GM21447 (cell line): ENCODE measurements around the gene FUOM.
A peak's percentile ranks its signal among the peaks of the same experiment; 100 is the strongest.
"Not testable (repeated sequence)": the region's sequence is repeated elsewhere in the genome, so short reads cannot be mapped to it uniquely, and the experiment has no call there.

Experiments
- ATAC-seq: cut with Tn5 transposase; IDR thresholded peaks from one replicate; pipeline ENCODE4 v1.9.1; 2021; ENCODE audit not compliant: unreplicated experiment

FUOM gene

GRCh38 chr10:133388973-133389818 is 31.4 kb upstream of the FUOM start:
- ATAC-seq: peak; percentile 81

DNA sequence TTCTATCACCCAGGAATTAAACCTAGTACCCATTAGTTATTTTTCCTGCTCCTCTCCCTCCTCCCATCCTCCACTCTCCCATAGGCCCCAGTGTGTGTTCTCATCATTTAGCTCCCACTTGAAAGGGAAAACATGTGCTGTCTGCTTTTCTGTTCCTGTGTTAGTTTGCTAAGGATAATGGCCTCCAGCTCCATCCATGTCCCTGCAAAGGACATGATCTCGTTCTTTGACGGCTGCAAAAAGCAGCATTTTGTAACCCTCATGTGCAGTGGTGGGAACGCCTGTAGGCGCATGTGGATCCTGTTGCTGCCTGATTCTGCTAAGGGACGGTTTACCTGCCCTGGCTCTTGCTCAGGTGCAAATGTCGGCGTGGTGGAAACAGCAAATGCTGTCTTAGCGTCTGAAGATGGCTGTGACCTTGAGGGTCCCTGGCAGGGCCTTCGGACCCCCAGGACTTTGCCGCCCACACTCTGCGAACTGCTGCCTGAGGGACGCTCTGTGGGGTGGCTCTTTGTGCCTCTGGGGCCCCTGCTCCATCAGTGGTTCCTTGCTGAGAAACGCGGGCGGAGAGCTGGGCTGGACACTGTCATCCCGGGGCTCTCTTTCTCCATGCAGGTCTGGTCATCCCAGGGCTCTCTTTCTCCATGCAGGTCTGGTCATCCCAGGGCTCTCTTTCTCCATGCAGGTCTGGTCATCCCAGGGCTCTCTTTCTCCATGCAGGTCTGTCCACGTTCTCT is 30.6 kb upstream of the FUOM start:
- no peak for ATAC-seq

DNA sequence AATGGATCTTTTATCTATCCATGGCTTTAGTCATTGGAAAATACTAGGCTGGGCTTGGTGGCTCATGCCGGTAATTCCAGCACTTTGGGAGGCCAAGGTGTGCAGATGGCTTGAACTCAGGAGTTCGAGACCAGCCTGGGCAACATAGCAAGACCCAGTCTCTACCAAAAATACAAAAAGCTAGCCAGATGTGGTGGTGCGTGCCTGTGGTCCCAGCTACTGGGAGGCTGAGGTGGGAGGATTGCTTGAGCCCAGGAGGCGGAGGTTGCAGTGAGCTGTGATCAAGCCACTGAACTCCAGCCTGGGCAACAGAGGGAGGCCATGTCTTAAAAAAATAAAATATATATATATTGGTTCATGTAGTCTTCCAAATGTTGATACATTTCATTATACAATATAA is 29.1 kb upstream of the FUOM start:
- ATAC-seq: not testable (repeated sequence)

- ATAC-seq: no peak
These were observed 27.4 kb upstream of the FUOM start for GRCh38 chr10:133385214-133385613.

- ATAC-seq: no peak
These were observed 26.3 kb upstream of the FUOM start for GRCh38 chr10:133384071-133384470.

DNA sequence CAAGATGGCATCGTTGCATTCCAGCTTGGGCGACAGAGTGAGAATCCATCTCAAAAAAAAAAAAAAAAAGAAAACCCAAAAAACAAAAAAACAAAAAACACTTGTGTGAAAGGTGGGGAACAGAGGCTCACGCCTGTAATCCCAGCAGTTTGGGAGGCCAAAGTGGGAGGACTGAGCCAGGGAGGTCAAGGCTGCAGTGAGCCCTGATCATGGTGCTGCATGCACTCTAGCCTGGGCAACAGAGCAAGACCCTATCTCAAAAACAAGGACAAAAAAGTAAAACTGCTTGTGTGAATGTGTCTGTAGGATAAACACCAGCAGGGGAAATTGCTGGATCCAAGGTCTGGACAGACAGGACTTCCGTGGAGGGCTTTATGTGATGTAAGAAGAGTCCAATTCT is 25.7 kb upstream of the FUOM start:
- ATAC-seq: no peak

GRCh38 chr10:133381036-133381435 is 23.2 kb upstream of the FUOM start:
- no peak for ATAC-seq

DNA sequence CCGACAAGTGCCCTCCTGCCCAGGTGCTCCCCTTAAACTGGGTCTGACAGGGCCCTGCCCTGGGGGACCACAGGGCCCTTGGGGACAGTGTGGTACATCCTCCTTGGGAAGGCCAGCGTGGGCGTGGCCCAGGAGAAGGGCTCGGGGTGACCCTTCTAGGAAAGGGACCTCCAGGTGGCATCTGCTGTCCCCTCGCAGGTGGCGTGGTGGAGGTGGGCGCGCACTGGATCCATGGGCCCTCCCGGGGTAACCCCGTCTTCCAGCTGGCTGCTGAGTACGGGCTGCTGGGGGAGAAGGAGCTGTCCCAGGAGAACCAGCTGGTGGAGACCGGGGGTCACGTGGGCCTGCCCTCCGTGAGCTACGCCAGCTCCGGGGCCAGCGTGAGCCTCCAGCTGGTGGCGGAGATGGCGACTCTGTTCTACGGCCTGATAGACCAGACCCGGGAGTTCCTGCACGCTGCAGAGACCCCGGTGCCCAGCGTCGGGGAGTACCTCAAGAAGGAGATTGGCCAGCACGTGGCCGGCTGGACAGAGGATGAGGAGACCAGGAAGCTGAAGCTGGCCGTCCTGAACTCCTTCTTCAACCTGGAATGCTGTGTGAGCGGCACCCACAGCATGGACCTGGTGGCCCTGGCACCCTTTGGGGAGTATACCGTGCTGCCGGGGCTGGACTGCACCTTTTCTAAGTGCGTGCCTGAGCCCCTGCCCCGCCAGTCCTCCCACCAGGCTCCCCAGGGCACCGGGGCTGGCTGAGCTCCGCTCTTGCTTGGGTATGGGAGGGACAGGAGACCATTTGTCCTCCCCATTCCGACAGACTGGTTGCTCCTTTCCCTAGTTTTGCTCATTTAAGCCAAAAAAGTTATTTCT is 22.2 kb upstream of the FUOM start:
- ATAC-seq: peak; percentile 18

DNA sequence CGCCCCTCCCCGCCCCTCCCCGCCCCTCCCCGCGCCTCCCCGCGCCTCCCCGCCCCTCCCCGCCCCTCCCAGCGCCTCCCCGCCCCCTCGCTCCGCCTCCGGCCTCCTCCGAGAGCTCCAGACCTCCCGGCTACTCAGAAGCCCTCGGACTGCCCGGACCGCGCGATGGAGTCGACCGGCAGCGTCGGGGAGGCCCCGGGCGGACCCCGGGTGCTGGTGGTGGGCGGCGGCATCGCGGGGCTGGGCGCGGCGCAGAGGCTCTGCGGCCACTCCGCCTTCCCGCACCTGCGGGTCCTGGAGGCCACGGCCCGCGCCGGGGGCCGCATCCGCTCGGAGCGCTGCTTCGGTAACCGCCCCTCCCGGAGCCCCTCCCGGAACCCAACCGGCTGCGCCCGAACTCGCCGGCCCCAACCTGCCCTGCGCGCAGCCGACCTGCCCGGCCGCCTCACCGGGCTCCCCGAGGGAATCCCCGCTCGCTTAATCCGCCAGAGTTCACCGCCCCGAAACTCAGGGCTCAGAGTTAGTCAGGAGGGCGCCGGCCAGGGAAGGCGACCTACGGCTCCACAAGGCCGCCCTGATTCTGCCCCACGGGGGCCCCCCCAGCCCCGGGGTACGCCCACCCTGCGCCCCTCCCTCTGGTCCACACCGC is 21.5 kb upstream of the FUOM start, which contains the start of gene PAOX:
PAOX (plus strand) TSS at position 111 of the 649 bp plus-strand sequence; CDS start at position 166, 55 bp downstream.
- ATAC-seq: peak; percentile 59

DNA sequence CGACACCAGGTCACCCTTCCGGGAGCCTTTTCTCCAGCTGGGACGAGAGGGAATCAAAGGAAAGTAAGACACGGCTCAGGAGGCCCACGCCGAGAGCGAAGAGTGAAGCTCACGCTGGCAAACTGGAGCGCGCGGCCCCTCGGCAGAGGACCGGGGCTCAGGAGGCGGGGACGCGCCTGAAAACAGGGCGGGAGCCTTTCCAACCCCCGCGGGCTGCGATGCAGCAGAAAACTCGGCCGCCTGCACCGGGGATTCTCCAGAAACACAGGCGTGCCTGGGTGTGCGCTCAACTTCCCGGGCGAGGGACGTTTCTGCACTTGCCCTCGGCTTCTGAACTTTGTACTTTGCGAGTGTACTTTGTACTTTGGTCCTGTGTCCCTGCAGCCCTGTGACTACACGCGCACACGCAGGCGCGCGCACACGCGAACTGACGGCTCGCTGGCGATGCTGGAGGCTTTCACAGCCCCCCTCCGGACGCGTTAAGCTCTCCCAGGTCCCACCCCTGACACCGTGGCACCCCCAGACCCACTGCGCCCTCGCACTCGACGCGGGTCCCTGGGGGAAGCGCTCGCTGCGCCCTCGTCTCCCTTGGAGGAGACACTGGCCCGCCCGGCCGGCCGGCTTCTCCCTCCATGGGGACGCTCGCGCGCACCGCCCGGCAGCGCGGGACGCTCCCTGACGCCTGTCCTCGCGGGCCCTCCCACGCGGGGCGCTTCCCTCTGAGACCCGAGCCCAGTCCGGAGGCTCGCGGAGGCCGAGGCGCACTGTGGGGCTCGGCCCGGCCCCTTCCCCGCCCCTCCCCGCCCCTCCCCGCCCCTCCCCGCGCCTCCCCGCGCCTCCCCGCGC is 20.7 kb upstream of the FUOM start:
- ATAC-seq: peak; percentile 23

- ATAC-seq: no peak
These were observed 20.0 kb upstream of the FUOM start for GRCh38 chr10:133377818-133378250.

GRCh38 chr10:133377025-133377817 is 19.4 kb upstream of the FUOM start:
- no peak for ATAC-seq

GRCh38 chr10:133376183-133376582 is 18.4 kb upstream of the FUOM start:
- ATAC-seq: not testable (repeated sequence)

GRCh38 chr10:133375357-133376115 is 17.7 kb upstream of the FUOM start:
- no peak for ATAC-seq

- peak; percentile 89 for ATAC-seq
These were observed 15.6 kb upstream of the FUOM start, which contains the start of gene ECHS1 for GRCh38 chr10:133373174-133374090. TSS of gene ECHS1 (minus strand) at chr10:133373354. CDS start at chr10:133373333, 21 bp downstream.

GRCh38 chr10:133372507-133372906 is 14.7 kb upstream of the FUOM start:
- ATAC-seq: no peak
